K562 (cell line): ENCODE measurements around the gene C21orf58. TPM values are rescaled to one million over a fixed set of nuclear protein-coding genes. Genes with fewer than 3 reads are reported as not detected.

ENCODE experiments used
- CHD7 ChIP-seq: fragments of 200-600 bp; sonication (generic); IDR thresholded peaks from one replicate; pipeline ENCODE4 v1.6.1; 2012; ENCODE audit warnings: mild to moderate bottlenecking, low read depth, low read length, inconsistent platforms
- CTCFL ChIP-seq: IDR thresholded peaks from 2 replicates; pipeline ENCODE4 v1.6.1; 2011; ENCODE audit warnings: borderline replicate concordance, low read depth, mild to moderate bottlenecking, moderate library complexity, low read length; ENCODE audit not compliant: insufficient read depth, poor library complexity, severe bottlenecking
- GTF2A2 ChIP-seq: IDR thresholded peaks from 2 replicates; pipeline ENCODE4 v1.6.1; 2016; ENCODE audit warnings: mild to moderate bottlenecking, missing genetic modification characterization, missing compliant biosample characterization
- HINFP ChIP-seq: fragments of 450-650 bp; conservative IDR thresholded peaks from 2 replicates; pipeline ENCODE4 v1.6.1; 2016; ENCODE audit warnings: missing genetic modification characterization, low read depth, mild to moderate bottlenecking, control low read depth, missing compliant biosample characterization
- POLR2B ChIP-seq: fragments of 450-650 bp; IDR thresholded peaks from 2 replicates; pipeline ENCODE4 v1.6.1; 2018; ENCODE audit warnings: low read depth; ENCODE audit not compliant: partially characterized antibody
- RFX5 ChIP-seq: IDR thresholded peaks from 2 replicates; pipeline ENCODE4 v1.6.1; 2011; ENCODE audit warnings: low read depth, mild to moderate bottlenecking, improper control_type of control experiment, low read length
- SRSF1 ChIP-seq: fragments of 200-400 bp; formaldehyde crosslinking; IDR thresholded peaks from 2 replicates; pipeline ENCODE4 v1.6.1; 2017; ENCODE audit warnings: mild to moderate bottlenecking, low read depth, low read length, moderate library complexity
- TAF15 ChIP-seq: fragments of 200-400 bp; formaldehyde crosslinking; IDR thresholded peaks from 2 replicates; pipeline ENCODE4 v1.6.1; 2017; ENCODE audit warnings: mild to moderate bottlenecking, low read depth, low read length, moderate library complexity
- TCF7L2 ChIP-seq: fragments of 150-350 bp; IDR thresholded peaks from 2 replicates; pipeline ENCODE4 v1.6.1; 2016; ENCODE audit warnings: low read depth, mild to moderate bottlenecking, low read length, moderate library complexity
- ZBTB17 ChIP-seq: fragments of 450-650 bp; formaldehyde crosslinking; IDR thresholded peaks from 2 replicates; pipeline ENCODE4 v1.4.0; 2020; ENCODE audit warnings: mild to moderate bottlenecking
- ZFPM2 ChIP-seq: fragments of 250-450 bp; sonication (Bioruptor Pico); IDR thresholded peaks from 2 replicates; pipeline ENCODE4 v1.5.1; 2022; ENCODE audit warnings: mild to moderate bottlenecking
- ZNF778 ChIP-seq: fragments of 450-650 bp; formaldehyde crosslinking; IDR thresholded peaks from 2 replicates; pipeline ENCODE4 v1.4.0; 2020; ENCODE audit warnings: mild to moderate bottlenecking, moderate library complexity
- polyA plus RNA-seq, 8 experiments: library from polyadenylated mRNA; depleted of rRNA in 4 of 8; stranded (reverse) in 5 of 8; unstranded in 3 of 8; fragments of >200 nt; fragmentation: Nextera tagmentation in 2 of 8; fragmentation: Illumina TruSeq in 1 of 8; extraction: Ambion mirVana in 2 of 8; extraction: Trizol in 1 of 8; gene quantifications; 2 replicates each; pipeline versions ENCODE4 v1.2.1 to v1.2.3, GENCODE V29; 2011 to 2014; ENCODE audit warnings: inconsistent platforms in 1 of 8, missing spikeins in 1 of 8
- total RNA-seq, 7 experiments: library from RNA; depleted of rRNA in 6 of 7; stranded (reverse); fragments of >200 nt in 6 of 7; fragmentation: Illumina TruSeq in 2 of 7; extraction: Trizol in 2 of 7; gene quantifications; 2 replicates each; pipeline versions ENCODE4 v1.2.1 to v1.2.3, GENCODE V29; 2011 to 2021; ENCODE audit warnings: low replicate concordance in 1 of 7

C21orf58 gene
- total and polyA plus RNA-seq, 9 of the 15 experiments (the other 6 are each of a cell fraction or from before 2014, with no cell fraction given) = 1.2 to 30.5 (median 12.4) TPM

GRCh38 chr21:46320331-46320801 lies 3.3 kb downstream of the C21orf58 start (continued):
- TF ChIP-seq CHD7 (no peak), POLR2B (peak; percentile 17), RFX5 (no peak; the same call in 1 of the 2 replicates), ZFPM2 (CRISPR knock-in tag) (no peak), HINFP (tag) (0 out of 2 replicates have a peak, but pooled peaks have one; percentile 17), TCF7L2 (no peak), GTF2A2 (tag) (no peak), SRSF1 (no peak), TAF15 (no peak), ZBTB17 (CRISPR knock-in tag) (no peak), ZNF778 (CRISPR knock-in tag) (no peak), CTCFL (no peak)
